CD4-positive, alpha-beta T cell (primary cell): Measurements from ENCODE around the gene TFAP2C. TPM values are rescaled to one million over a fixed set of nuclear protein-coding genes. Genes with fewer than 3 reads are reported as not detected.

Experiments
- ATAC-seq: fragments of 200-7000 bp; cut with Tn5 transposase; one replicate; pipeline ENCODE4 v1.10.0; 2022; ENCODE audit warnings: mild to moderate bottlenecking; ENCODE audit not compliant: poor library complexity
- CTCF ChIA-PET: fragments of 350-600 bp; sonication (Branson Sonifier 250); formaldehyde crosslinking; loops from one replicate; lab custom pipeline; 2021; ENCODE audit warnings: antibody characterized with exemption, inconsistent platforms; lab: Charles Lee
- POLR2A ChIA-PET: fragments of 350-600 bp; sonication (Branson Sonifier 250); formaldehyde crosslinking; loops from one replicate; lab custom pipeline; 2021; ENCODE audit warnings: antibody characterized with exemption, inconsistent platforms; lab: Charles Lee
- DNase-seq, 14 experiments: peaks; one replicate each; pipeline ENCODE4 v3.0.0-alpha.2; 2013 to 2020; ENCODE audit warnings: mixed read lengths in 2 of 14
- H3K27ac ChIP-seq, 2 donors: one replicate each; pipeline versions ENCODE4 v1.5.1 to v1.7.0; 2013; ENCODE audit warnings: low read length in 2 of 2, low read depth in 1 of 2, mild to moderate bottlenecking in 1 of 2
- H3K27me3 ChIP-seq, 2 experiments: 1 replicate in 1 of 2; 2 replicates in 1 of 2; pipeline versions ENCODE4 v1.6.1 to v1.7.0; 2013; ENCODE audit warnings: low read length in 2 of 2, control low read depth in 1 of 2, mild to moderate bottlenecking in 1 of 2, moderate library complexity in 1 of 2; ENCODE audit not compliant: insufficient read depth in 2 of 2, control insufficient read depth in 1 of 2
- H3K36me3 ChIP-seq: one replicate; pipeline ENCODE4 v1.6.1; 2013; ENCODE audit warnings: low read length, control low read depth; ENCODE audit not compliant: insufficient read depth
- H3K4me1 ChIP-seq: one replicate; pipeline ENCODE4 v1.6.1; 2013; ENCODE audit warnings: low read length, control low read depth; ENCODE audit not compliant: insufficient read depth
- H3K4me3 ChIP-seq: one replicate; pipeline ENCODE4 v1.5.1; 2013; ENCODE audit warnings: mild to moderate bottlenecking, low read length, moderate library complexity
- H3K9me3 ChIP-seq, 2 experiments: 1 replicate in 1 of 2; 2 replicates in 1 of 2; pipeline versions ENCODE4 v1.6.1 to v1.7.0; 2013; ENCODE audit warnings: low read length in 2 of 2, mild to moderate bottlenecking in 2 of 2, control low read depth in 1 of 2, moderate library complexity in 1 of 2; ENCODE audit not compliant: control insufficient read depth in 1 of 2, insufficient read depth in 1 of 2
- H3K27ac Mint-ChIP-seq: one replicate; pipeline ENCODE4 v1.8.0; 2020; ENCODE audit warnings: mixed read lengths
- H3K27me3 Mint-ChIP-seq: one replicate; pipeline ENCODE4 v1.8.0; 2021; ENCODE audit warnings: mixed read lengths
- H3K36me3 Mint-ChIP-seq: one replicate; pipeline ENCODE4 v1.8.0; 2021; ENCODE audit warnings: low read depth, mixed read lengths
- H3K4me1 Mint-ChIP-seq: one replicate; pipeline ENCODE4 v1.8.0; 2021; ENCODE audit warnings: low read depth, mixed read lengths
- H3K4me3 Mint-ChIP-seq: one replicate; pipeline ENCODE4 v1.8.0; 2020; ENCODE audit warnings: mild to moderate bottlenecking, mixed read lengths
- H3K9me3 Mint-ChIP-seq: one replicate; pipeline ENCODE4 v1.8.0; 2020; ENCODE audit warnings: mixed read lengths
- intact Hi-C, 2 experiments: fragments of 100-400 bp; cut with DNase I in 1 of 2; cut with micrococcal nuclease in 1 of 2; formaldehyde crosslinking; loops; one replicate each; pipeline versions ENCODE4 v1.15.1 to v1.9.0; 2023 to 2025; cut with DNase I, micrococcal nuclease
- total RNA-seq, 174 experiments: library from RNA in 2 of 174; stranded (reverse) in 2 of 174; gene quantifications; one replicate each; pipeline ENCODE4 v1.2.3 and lab custom pipeline; 2021 to 2026
- TF ChIP-seq, protein P1 (sequence below): fragments of 200-600 bp; IDR thresholded peaks from one replicate; pipeline ENCODE4 v1.8.0; 2022; ENCODE audit warnings: antibody characterized with exemption, mild to moderate bottlenecking

TFAP2C gene
- total RNA-seq, 2 experiments from 2014 or later: not detected

DNA sequence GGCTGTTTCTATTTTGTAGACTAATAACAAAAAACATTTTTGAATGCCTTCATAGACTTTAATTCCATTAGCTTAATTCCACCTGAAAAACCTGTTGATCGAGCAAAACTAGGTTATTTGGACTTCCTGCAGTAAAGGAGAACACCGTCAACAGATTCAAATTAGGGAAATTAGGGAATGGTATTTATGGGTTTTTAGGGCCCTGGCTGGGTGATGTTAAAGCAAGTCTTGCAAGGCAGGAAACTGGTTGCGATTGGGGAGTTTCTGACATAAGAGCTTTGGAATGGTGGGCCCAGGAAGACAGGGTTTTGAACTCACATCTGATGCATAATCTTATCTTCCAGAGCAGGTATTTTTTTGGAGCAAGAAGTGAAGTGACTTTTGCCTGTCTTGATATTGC lies 40.1 kb upstream of the TFAP2C start:
- no peaks in the 10 kb centered on the region for H3K9me3 Mint-ChIP-seq
- H3K4me1 ChIP-seq: no peaks in the 10 kb centered on the region
- peaks cover 0 to 3% of the 10 kb centered on the region in 2 experiments for H3K27me3 ChIP-seq
- no peak overlapping the region for H3K4me3 ChIP-seq
- H3K27ac ChIP-seq: no peak overlapping the region
- ATAC-seq: no peak
- H3K27ac Mint-ChIP-seq: no peak overlapping the region
- no peak for DNase-seq
- H3K27me3 Mint-ChIP-seq: no peaks in the 10 kb centered on the region
- POLR2A ChIA-PET: no interaction called here
- TF ChIP-seq, protein P1, sequence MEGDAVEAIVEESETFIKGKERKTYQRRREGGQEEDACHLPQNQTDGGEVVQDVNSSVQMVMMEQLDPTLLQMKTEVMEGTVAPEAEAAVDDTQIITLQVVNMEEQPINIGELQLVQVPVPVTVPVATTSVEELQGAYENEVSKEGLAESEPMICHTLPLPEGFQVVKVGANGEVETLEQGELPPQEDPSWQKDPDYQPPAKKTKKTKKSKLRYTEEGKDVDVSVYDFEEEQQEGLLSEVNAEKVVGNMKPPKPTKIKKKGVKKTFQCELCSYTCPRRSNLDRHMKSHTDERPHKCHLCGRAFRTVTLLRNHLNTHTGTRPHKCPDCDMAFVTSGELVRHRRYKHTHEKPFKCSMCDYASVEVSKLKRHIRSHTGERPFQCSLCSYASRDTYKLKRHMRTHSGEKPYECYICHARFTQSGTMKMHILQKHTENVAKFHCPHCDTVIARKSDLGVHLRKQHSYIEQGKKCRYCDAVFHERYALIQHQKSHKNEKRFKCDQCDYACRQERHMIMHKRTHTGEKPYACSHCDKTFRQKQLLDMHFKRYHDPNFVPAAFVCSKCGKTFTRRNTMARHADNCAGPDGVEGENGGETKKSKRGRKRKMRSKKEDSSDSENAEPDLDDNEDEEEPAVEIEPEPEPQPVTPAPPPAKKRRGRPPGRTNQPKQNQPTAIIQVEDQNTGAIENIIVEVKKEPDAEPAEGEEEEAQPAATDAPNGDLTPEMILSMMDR: no peak
- H3K4me1 Mint-ChIP-seq: no peaks in the 10 kb centered on the region
- no peaks in the 10 kb centered on the region for H3K36me3 ChIP-seq
- H3K4me3 Mint-ChIP-seq: no peak overlapping the region
- intact Hi-C loops: no loop called here
- H3K9me3 ChIP-seq: no peaks in the 10 kb centered on the region
- H3K36me3 Mint-ChIP-seq: no peaks in the 10 kb centered on the region
- CTCF ChIA-PET: no interaction called here

DNA sequence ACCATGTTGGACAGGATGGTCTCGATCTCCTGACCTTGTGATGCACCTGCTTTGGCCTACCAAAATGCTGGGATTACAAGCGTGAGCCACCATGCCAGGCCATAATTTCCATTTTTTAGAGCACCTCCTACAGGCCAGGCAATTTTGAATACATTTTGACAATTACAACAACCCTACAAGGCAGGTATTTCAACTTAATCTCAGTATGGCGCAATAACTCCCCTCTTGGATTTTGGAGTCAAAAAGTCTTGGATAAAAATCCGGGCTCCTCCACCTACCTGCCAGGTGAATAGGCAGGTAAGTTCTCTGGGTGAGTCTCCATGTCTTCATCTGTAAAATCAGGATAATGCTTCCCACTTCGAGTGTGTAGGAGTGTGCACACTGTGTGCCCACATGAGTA lies 39.5 kb upstream of the TFAP2C start:
- Histone ChIP-seq H3K4me1 (no peaks in the 10 kb centered on the region), H3K9me3 (no peaks in the 10 kb centered on the region), H3K4me3 (no peak overlapping the region), H3K27me3 (peaks cover 0 to 3% of the 10 kb centered on the region in 2 experiments), H3K36me3 (no peaks in the 10 kb centered on the region), H3K27ac (no peak overlapping the region)
- POLR2A ChIA-PET: no interaction called here
- no peaks in the 10 kb centered on the region for H3K9me3 Mint-ChIP-seq
- DNase-seq (no peak), ATAC-seq (no peak)
- H3K4me3 Mint-ChIP-seq: no peak overlapping the region
- intact Hi-C loops: no loop called here
- TF ChIP-seq, protein P1: no peak
- H3K27me3 Mint-ChIP-seq: no peaks in the 10 kb centered on the region
- CTCF ChIA-PET: no interaction called here
- H3K4me1 Mint-ChIP-seq: no peaks in the 10 kb centered on the region
- no peak overlapping the region for H3K27ac Mint-ChIP-seq
- H3K36me3 Mint-ChIP-seq: no peaks in the 10 kb centered on the region

DNA sequence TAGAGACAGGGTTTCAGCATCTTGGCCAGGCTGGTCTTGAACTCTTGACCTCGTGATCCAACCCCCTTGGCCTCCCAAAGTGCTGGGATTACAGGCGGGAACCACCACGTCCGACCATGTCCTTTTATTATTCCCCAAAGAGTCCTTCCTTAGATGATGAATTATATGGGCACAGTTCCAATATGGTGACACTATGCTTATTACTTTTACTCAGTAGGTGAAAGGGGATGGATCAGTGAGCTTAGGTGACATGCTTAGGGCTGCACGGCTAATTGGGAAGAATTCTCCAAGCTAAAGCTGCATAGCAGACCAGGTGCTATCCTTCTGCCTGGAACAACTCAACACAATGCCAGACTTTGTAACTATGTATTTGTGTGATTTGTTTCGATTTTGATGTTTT lies 38.2 kb upstream of the TFAP2C start:
- POLR2A ChIA-PET: no interaction called here
- CTCF ChIA-PET: no interaction called here
- Mint-ChIP-seq H3K9me3 (no peaks in the 10 kb centered on the region), H3K4me1 (no peaks in the 10 kb centered on the region), H3K36me3 (no peaks in the 10 kb centered on the region), H3K27me3 (no peaks in the 10 kb centered on the region), H3K27ac (no peak overlapping the region), H3K4me3 (no peak overlapping the region)
- Histone ChIP-seq H3K27ac (no peak overlapping the region), H3K4me1 (no peaks in the 10 kb centered on the region), H3K36me3 (no peaks in the 10 kb centered on the region), H3K27me3 (no peaks in the 10 kb centered on the region), H3K9me3 (no peaks in the 10 kb centered on the region), H3K4me3 (no peak overlapping the region)
- intact Hi-C loops: no loop called here
- TF ChIP-seq, protein P1: no peak
- ATAC-seq: no peak
- no peak for DNase-seq
